Activated effector memory CD4-positive, alpha-beta T cell treated with Interleukin-2 at 50 U/mL for 16 hours (primary cell): ENCODE measurements around the gene IL22RA1.

ENCODE experiments used
- DNase-seq: peaks from one replicate; pipeline ENCODE4 v3.0.0-alpha.2; 2020

Gene IL22RA1

GRCh38 chr1:24165500-24165899 lies 22.6 kb upstream of the IL22RA1 start:
- DNase-seq, result no peak

GRCh38 chr1:24164004-24164403 lies 21.1 kb upstream of the IL22RA1 start:
- DNase-seq, result no peak

- no peak for DNase-seq
Measured at GRCh38 chr1:24162201-24162600, 19.3 kb upstream of the IL22RA1 start.

GRCh38 chr1:24161270-24161669 lies 18.3 kb upstream of the IL22RA1 start:
- DNase-seq, result no peak

GRCh38 chr1:24159366-24159765 lies 16.4 kb upstream of the IL22RA1 start:
- no peak for DNase-seq

- DNase-seq, result no peak
Measured at GRCh38 chr1:24157918-24158481, 15.1 kb upstream of the IL22RA1 start.

GRCh38 chr1:24156542-24157260 lies 13.8 kb upstream of the IL22RA1 start:
- no peak for DNase-seq

- no peak for DNase-seq
Measured at GRCh38 chr1:24155011-24155782, 12.3 kb upstream of the IL22RA1 start.

- DNase-seq, result no peak
Measured at GRCh38 chr1:24154215-24154614, 11.3 kb upstream of the IL22RA1 start.

- no peak for DNase-seq
Measured at GRCh38 chr1:24152631-24153494, 9.9 kb upstream of the IL22RA1 start.

- no peak for DNase-seq
Measured at GRCh38 chr1:24151175-24151533, 8.2 kb upstream of the IL22RA1 start.

GRCh38 chr1:24150234-24151174 lies 7.6 kb upstream of the IL22RA1 start:
- DNase-seq, result peak; percentile 79

- DNase-seq, result peak; percentile 4
Measured at GRCh38 chr1:24149866-24150233, 6.9 kb upstream of the IL22RA1 start.

- DNase-seq, result no peak
Measured at GRCh38 chr1:24147816-24148215, 4.9 kb upstream of the IL22RA1 start.

GRCh38 chr1:24147194-24147593 lies 4.3 kb upstream of the IL22RA1 start:
- no peak for DNase-seq

GRCh38 chr1:24141311-24141997 lies 1.5 kb downstream of the IL22RA1 start:
- DNase-seq, result no peak

GRCh38 chr1:24140741-24141181 lies 2.2 kb downstream of the IL22RA1 start:
- no peak for DNase-seq

GRCh38 chr1:24139841-24140425 lies 3.0 kb downstream of the IL22RA1 start:
- no peak for DNase-seq

GRCh38 chr1:24139222-24139489 lies 3.8 kb downstream of the IL22RA1 start:
- no peak for DNase-seq

GRCh38 chr1:24138476-24139221 lies 4.3 kb downstream of the IL22RA1 start:
- no peak for DNase-seq
